Stimulated activated CD4-positive, alpha-beta T cell treated with anti-CD3 and anti-CD28 coated beads, Interleukin-2, amount 100 ng/mL, for 48 hours (primary cell): ENCODE data around the gene ARL2BP.
A peak's percentile ranks its signal among the peaks of the same experiment; 100 is the strongest.
"Not testable (repeated sequence)": the region's sequence is repeated elsewhere in the genome, so short reads cannot be mapped to it uniquely, and the experiment has no call there.

Experiments used
- DNase-seq, 2 donors: peaks; one replicate each; pipeline ENCODE4 v3.0.0-alpha.2; 2020

ARL2BP gene

DNA sequence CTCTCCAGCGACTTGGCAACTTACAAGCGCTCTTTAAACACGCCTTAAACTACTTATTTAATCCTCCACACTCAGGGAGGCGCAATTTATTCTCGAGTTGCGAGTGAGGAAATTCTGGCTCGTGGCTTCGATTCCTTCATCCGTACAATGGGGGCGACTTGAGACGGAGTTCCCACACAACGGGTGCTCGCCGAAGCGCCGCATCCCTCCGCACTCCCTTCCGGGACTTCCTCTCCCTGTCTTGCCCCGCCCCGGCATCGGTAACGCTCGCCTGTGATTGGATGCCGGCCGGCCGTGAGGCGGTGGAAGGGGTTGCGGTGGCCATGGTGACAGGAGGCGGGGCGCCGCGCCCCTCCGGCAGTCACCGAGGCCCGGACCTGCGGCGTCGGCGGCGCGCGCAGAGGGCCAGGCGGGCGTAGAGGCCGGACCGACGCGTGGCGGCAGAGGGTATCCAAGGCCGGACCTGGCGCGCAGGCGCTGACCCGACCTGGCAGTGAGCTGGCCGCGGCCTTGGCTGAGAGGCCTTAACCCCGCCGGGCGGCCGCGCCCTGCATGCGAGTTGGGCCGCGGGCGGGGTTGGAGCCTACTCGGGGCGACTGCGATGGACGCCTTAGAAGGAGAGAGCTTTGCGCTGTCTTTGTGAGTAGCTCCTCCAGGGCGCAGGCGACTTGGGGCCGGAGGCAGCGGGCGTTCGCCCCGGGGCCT, at the start of gene ARL2BP:
TSS of gene ARL2BP (plus strand) at position 493 of the 705 bp plus-strand sequence. CDS start at position 602, 109 bp downstream.
- DNase-seq = peak; percentile 93 to 95

- DNase-seq = no peak
Observed at GRCh38 chr16:57196286-57196685, 48.8 kb upstream of the ARL2BP start.

DNA sequence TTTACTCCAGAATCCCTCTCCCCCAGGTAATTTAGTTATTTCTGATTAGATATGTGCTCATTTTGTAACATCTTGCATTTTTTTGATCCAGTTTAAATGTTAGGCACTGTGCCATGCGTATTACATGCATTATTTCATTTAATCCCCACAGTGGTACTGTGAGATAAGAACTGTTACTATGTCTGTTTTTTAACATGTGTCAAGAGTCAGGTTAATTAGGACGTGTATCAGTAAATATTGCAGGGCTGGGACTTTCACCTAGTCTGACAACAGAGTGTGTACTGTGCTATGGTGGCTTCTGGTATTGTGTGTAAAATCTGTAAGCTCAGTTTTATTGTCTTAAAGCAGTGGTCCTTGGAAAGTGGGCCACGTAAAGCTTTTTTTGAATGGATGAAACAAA, 48.3 kb upstream of the ARL2BP start:
- no peak for DNase-seq

GRCh38 chr16:57200321-57200720, 44.7 kb upstream of the ARL2BP start:
- not testable (repeated sequence) for DNase-seq

DNA sequence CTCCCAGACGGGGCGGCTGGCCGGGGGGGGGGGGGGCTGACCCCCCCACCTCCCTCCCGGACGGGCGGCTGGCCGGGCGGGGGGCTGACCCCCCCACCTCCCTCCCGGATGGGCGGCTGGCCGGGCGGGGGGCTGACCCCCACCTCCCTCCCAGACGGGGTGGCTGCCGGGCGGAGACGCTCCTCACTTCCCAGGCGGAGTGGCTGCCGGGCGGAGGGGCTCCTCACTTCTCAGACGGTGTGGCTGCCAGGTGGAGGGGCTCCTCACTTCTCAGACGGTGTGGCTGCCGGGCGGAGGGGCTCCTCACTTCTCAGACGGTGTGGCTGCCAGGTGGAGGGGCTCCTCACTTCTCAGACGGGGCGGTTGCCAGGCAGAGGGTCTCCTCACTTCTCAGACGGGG, 44.1 kb upstream of the ARL2BP start:
- DNase-seq = not testable (repeated sequence)

GRCh38 chr16:57202095-57202886, 42.8 kb upstream of the ARL2BP start:
- no peak for DNase-seq

DNA sequence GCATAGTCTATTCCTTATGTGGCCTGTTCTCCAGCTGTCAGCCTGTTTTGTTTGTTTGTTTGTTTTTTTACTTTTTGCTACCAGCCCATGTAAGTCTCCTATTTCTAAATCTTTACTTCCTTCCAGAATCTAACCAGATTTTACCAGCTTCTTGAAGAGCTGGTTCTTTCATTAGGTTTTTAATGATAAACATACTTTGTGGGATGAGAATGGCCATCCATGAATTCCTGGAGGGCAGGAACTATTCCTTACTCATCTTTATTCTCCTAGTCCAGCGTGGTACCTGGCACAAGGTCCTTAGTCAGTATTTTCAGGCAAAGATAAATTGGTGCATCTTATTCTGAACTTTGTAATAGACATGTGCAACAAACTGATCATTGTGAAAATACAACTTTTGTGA, 41.6 kb upstream of the ARL2BP start:
- DNase-seq = no peak

DNA sequence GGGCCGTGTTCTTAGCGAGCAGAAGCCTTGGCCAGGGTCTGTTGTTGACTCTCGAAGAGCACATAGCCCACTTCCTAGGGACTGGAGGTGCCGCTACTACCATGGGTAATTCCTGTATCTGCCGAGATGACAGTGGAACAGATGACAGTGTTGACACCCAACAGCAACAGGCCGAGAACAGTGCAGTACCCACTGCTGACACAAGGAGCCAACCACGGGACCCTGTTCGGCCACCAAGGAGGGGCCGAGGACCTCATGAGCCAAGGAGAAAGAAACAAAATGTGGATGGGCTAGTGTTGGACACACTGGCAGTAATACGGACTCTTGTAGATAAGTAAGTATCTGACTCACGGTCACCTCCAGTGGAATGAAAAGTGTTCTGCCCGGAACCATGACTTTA, 40.4 kb upstream of the ARL2BP start:
- DNase-seq = no peak

GRCh38 chr16:57208926-57209325, 36.1 kb upstream of the ARL2BP start:
- DNase-seq = no peak

DNA sequence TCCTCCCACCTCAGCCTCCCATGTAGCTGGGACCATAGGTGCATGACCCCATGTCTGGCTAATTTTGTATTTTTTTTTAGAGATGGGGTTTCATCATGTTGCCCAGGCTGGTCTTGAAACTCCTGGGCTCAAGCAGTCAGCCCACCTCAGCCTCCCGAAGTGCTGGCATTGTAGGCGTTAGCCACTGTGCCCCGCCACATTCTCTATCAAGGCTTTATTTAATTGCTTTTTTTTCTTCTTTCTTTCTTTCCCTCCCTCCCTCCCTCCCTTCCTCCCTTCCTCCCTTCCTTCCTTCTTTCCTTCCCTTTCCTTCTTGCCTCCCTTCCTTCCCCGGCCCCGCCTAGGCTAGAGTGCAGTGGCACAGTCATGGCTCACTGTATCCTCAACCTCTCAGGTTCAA, 35.3 kb upstream of the ARL2BP start:
- DNase-seq = no peak

GRCh38 chr16:57213462-57213861, 31.6 kb upstream of the ARL2BP start:
- no peak for DNase-seq

- no peak for DNase-seq
Observed at GRCh38 chr16:57216968-57217367, 28.1 kb upstream of the ARL2BP start.

DNA sequence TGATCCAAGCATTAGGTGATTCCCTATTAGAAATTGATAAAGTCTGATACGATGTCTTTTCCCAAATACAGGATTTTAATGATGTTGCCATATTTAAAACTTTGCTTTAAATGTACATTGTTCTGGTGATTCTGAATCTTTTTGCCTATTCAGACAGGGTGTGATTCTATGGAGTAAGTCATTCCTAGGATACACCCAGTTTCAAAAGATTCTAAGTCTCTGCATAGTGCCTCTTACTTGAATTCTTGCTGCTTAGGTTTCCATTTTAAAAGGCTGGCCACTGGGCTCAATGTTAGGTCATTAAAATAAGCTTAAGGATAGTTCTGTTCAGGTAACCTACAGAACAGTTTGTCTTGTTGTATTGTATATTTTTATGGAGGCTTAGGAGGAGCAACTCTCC, 22.0 kb upstream of the ARL2BP start:
- no peak for DNase-seq

- DNase-seq = no peak
Observed at GRCh38 chr16:57224651-57225335, 20.3 kb upstream of the ARL2BP start.

DNA sequence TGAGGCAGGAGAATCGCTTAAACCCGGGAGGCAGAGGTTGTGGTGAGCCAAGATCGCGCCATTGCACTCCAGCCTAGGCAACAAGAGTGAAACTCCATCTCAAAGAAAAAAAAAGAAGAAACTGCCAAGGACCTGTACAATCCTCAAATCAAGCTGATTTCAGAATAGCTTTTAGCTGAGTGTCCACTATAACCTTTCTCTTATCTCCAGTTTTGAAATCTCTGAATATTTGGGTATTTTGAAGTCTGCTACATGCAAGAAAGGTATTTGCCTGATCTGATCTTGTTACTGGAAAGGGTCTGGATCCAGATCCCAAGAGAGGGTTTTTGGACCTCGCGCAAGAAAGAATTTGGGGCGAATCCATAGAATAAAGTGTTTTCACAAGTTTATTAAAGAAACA, 19.1 kb upstream of the ARL2BP start:
- DNase-seq = no peak

GRCh38 chr16:57226701-57227621, 18.1 kb upstream of the ARL2BP start:
- DNase-seq = no peak

GRCh38 chr16:57229079-57229478, 16.0 kb upstream of the ARL2BP start:
- DNase-seq = no peak

- DNase-seq = no peak
Observed at GRCh38 chr16:57231821-57232350, 13.2 kb upstream of the ARL2BP start.

DNA sequence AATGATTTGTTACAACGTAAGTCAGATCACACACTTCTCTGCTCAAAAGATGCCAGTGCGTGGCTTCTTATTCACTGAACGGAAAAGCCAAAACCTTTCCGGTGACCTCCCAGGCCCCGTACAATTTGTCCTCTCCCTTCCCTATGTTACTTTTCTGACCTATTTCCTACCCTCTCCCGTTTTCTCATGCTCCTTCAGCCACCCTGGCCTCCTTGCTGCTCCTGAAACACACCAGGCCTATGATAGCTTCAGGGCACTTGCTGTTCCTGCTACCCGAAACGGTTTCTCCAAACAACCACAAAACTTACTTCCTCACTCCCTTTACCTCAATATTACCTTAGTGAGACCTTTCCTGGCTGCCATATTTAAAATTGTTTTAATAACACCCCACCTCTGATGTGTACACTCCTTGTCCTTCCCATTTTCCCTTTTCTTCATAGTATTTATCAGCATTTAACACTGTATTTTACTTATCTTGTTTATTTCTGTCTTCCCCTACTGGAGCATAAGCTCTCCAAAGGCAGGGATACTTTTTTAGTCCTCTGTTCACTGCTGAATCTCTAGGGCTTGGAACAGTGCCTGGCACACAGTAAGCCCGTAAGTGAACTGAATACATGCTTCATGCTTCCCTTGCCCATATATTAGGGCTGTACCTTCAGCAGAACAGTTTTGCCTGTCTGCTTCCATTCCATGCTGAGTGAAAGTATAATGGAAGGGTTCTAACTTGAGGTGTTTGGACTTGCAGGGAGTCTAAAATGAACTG, 10.9 kb upstream of the ARL2BP start:
- DNase-seq = no peak

DNA sequence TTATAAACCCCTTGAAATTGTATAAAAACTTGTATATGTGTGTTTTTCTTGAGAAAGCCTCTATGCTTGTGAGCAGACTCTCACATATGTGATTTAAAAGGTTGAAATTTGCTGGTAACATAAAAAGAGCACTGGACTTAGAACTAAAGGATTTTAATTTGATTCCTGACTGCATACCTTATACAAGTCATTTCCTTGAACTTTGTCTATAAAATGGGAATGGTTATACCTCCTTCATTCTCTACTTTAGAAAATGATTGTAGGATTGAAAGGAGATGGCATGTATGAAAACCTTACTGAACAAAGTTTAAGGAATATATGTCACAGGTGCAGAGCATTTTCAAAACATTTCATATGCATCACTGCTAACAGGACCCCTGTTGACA, 10.4 kb upstream of the ARL2BP start:
- DNase-seq = no peak
